ENCODE results near the gene SVBP. TPM values are rescaled to one million over a fixed set of nuclear protein-coding genes. Genes with fewer than 3 reads are reported as not detected.

Gene SVBP
- total RNA-seq, 1 experiment from 2014 or later: 41.3 TPM

DNA sequence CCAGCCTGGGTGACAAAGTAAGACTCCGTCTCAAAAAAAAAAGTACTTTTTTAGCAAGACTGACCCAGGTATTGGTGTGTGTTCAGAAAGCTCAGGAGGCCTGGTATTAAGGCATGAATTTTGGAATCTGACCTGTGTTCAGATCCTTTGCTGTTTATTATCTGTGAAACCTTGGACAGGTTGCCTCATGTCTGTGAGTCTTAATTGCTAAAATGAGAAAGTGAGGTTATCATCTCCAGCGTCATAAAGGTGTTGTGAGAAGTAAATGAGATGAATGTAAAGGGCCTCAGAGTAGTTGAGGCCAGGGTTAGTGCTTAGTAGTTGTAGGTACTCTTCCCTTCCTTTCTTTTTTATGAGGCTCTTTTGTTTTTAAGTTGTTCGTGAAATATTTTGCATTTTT lies 47.4 kb downstream of the SVBP start:
- no peaks in the 10 kb centered on the region for H3K27me3 Mint-ChIP-seq (ENCODE audit: low read depth)
- no peak overlapping the region for H3K4ac ChIP-seq (ENCODE audit: low read depth, low read length)

More for the DNA sequence above, 47.4 kb downstream of the SVBP start:
- Mint-ChIP-seq H3K27ac (no peak overlapping the region), H3K4me1 (peaks cover 8 to 9% of the 10 kb centered on the region in 2 experiments), H3K36me3 (ENCODE audit: insufficient read depth in 1 of 3, low read depth in 3 of 3) (peaks cover 9 to 33% (median 28%) of the 10 kb centered on the region in 3 experiments), H3K9me3 (no peaks in the 10 kb centered on the region), H3K4me3 (no peak overlapping the region; a peak in 1 of 5 replicates)
- H3K56ac ChIP-seq (ENCODE audit: insufficient read length, low read depth, low read length): no peak overlapping the region
- H2BK20ac ChIP-seq (ENCODE audit: low read depth, low read length, poor library complexity, severe bottlenecking): no peak overlapping the region
- no peak overlapping the region for H3T11ph ChIP-seq (ENCODE audit: low read length)
- no peak overlapping the region for H3K4me2 ChIP-seq (ENCODE audit: insufficient read depth, insufficient read length, low read length)
- no peak overlapping the region for H3K27ac ChIP-seq (ENCODE audit: insufficient read length, low read depth, low read length)
- no peak overlapping the region for H4K91ac ChIP-seq (ENCODE audit: insufficient read length, low read depth, low read length)
- H2AK5ac ChIP-seq (ENCODE audit: insufficient read length, low read length): no peak overlapping the region
- H3K18ac ChIP-seq (ENCODE audit: insufficient read length, low read depth, low read length): no peak overlapping the region
- H4K20me1 ChIP-seq (ENCODE audit: control insufficient read depth, insufficient read depth, insufficient read length): no peaks in the 10 kb centered on the region
- no peaks in the 10 kb centered on the region for H3K79me1 ChIP-seq (ENCODE audit: insufficient read depth, low read depth, low read length, poor library complexity, severe bottlenecking)
- no peaks in the 10 kb centered on the region for H3K27me3 ChIP-seq (ENCODE audit: insufficient read depth, low read length)
- no peak overlapping the region for H3K9ac ChIP-seq (ENCODE audit: extremely low read depth, insufficient read length, low read length)
- H2BK12ac ChIP-seq (ENCODE audit: insufficient read length, low read depth, low read length): no peak overlapping the region
- no peak overlapping the region for H2BK120ac ChIP-seq (ENCODE audit: low read depth, low read length, poor library complexity, severe bottlenecking)
- H2AFZ ChIP-seq (ENCODE audit: low read length): no peak overlapping the region
- no CpG with 5 or more reads among the region's 3 CpGs for WGBS (ENCODE audit: extremely low coverage, insufficient read length, low lambda C conversion rate)
- H2BK5ac ChIP-seq (ENCODE audit: insufficient read length, low read length): no peak overlapping the region
- no peak overlapping the region for H3K14ac ChIP-seq (ENCODE audit: insufficient read depth, low read length)
- H3K4me1 ChIP-seq (ENCODE audit: insufficient read depth, low read length): no peaks in the 10 kb centered on the region
- H4K8ac ChIP-seq (replicated peaks; ENCODE audit: insufficient read length, low read depth, low read length): no peak overlapping the region
- no peak for TF ChIP-seq CTCF (conservative IDR thresholded peaks at IDR 0.05)
- H3K23me2 ChIP-seq (ENCODE audit: insufficient read length, low read depth, low read length, poor library complexity, severe bottlenecking): peaks cover 7% of the 10 kb centered on the region
- H2BK15ac ChIP-seq (ENCODE audit: low read depth, low read length): no peak overlapping the region
- H3K23ac ChIP-seq (ENCODE audit: insufficient read length, low read depth, low read length): no peak overlapping the region
- 0 out of 2 replicates have a peak, but pooled peaks cover 3% of the 10 kb centered on the region for H3K79me2 ChIP-seq (ENCODE audit: insufficient read depth, low read length)
- H4K5ac ChIP-seq (ENCODE audit: insufficient read length, low read depth, low read length): no peak overlapping the region
- H3K9me3 ChIP-seq (ENCODE audit: control insufficient read depth, low read depth, low read length): no peaks in the 10 kb centered on the region
- DNase-seq: no peak
